Omental fat pad (tissue), 4 donors: ENCODE measurements around the gene TP53AIP1. TPM values are rescaled to one million over a fixed set of nuclear protein-coding genes. Genes with fewer than 3 reads are reported as not detected.

Experiments
- ATAC-seq: fragments of 150-250 bp; one replicate; pipeline ENCODE4 v1.9.1; 2016; ENCODE audit warnings: mild to moderate bottlenecking, moderate library complexity; ENCODE audit not compliant: low FRiP score
- DNase-seq: peaks from one replicate; pipeline ENCODE4 v3.0.0-alpha.2; 2019; ENCODE audit warnings: low spot score
- total RNA-seq, 4 donors: library from RNA; depleted of rRNA; stranded (reverse); fragments of >200 nt; gene quantifications; one replicate each; pipeline ENCODE4 v1.1.0, GENCODE V29; 2016
- TF ChIP-seq, protein P1 (sequence below), 3 donors: fragments of 450-650 bp; IDR thresholded peaks; one replicate each; pipeline ENCODE4 v1.5.1; 2016 to 2017; ENCODE audit warnings: antibody characterized with exemption in 3 of 3, mild to moderate bottlenecking in 3 of 3, moderate library complexity in 2 of 3

The TP53AIP1 gene
- total RNA-seq, 4 donors from 2014 or later, result 0.24 to 0.37 TPM; not detected in 2

DNA sequence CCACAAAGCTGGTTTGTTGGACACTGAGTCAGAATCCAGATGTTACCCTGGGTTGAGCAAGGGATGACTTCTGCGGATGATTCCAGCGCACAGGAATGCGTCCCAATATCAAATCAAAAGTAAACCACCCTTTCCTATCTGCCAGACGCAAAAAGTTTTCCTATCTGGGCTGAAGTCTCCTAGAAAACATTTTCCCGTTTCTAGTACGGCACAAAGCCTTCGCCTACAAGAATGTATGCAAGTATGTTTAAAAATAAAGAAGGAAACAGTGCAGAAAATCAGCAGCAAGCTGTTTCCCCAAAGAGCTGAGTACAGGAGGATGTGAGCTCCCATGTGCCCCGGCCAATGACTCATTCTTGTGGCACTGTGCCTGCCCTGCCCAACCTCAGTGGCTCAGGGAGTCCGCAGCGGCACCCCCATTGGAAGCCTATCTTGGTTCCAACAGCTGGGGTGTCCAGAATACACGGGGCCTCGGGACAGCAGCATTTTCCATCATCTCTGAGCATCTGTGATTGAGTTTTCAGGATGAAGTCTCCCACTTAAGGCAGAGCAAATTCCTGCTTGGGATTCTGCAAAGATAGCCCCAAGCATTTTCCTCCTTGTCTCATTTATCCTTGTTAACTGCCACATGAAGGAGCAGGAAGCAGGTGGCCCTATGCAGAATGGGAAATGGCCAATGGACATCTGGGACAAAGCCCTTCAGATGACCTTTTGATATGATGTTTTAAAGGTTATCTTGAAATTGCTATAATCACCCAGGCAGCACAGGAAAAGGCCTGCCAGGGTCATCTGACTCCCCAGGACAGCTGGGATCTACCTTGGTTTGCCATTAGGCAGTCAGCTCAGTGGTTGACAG is 34.1 kb downstream of the TP53AIP1 start:
- ATAC-seq (no peak), DNase-seq (no peak)
- TF ChIP-seq, protein P1, sequence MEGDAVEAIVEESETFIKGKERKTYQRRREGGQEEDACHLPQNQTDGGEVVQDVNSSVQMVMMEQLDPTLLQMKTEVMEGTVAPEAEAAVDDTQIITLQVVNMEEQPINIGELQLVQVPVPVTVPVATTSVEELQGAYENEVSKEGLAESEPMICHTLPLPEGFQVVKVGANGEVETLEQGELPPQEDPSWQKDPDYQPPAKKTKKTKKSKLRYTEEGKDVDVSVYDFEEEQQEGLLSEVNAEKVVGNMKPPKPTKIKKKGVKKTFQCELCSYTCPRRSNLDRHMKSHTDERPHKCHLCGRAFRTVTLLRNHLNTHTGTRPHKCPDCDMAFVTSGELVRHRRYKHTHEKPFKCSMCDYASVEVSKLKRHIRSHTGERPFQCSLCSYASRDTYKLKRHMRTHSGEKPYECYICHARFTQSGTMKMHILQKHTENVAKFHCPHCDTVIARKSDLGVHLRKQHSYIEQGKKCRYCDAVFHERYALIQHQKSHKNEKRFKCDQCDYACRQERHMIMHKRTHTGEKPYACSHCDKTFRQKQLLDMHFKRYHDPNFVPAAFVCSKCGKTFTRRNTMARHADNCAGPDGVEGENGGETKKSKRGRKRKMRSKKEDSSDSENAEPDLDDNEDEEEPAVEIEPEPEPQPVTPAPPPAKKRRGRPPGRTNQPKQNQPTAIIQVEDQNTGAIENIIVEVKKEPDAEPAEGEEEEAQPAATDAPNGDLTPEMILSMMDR (IDR thresholded peaks at IDR 0.05), result no peak

DNA sequence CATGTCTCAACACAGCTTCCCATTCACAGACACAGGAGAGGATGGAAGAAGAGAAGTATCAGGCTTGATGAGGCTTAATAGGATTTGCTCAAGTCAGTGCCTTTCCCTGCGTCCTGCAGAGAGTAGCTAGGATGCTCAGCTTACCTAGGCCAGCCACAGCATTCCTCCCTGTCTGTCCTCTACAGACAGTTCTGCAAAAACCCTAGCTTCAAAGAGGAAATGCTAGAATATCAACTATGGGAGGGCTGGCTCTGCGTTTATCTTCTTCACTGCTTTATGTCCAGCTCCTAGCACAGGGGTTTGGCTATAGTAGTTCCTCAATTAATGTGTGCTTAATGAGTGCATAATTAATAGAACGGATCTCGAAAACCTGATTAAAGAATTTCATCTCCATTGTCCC is 35.1 kb downstream of the TP53AIP1 start:
- TF ChIP-seq, protein P1 (IDR thresholded peaks at IDR 0.05), result no peak
- no peak for ATAC-seq
- no peak for DNase-seq

DNA sequence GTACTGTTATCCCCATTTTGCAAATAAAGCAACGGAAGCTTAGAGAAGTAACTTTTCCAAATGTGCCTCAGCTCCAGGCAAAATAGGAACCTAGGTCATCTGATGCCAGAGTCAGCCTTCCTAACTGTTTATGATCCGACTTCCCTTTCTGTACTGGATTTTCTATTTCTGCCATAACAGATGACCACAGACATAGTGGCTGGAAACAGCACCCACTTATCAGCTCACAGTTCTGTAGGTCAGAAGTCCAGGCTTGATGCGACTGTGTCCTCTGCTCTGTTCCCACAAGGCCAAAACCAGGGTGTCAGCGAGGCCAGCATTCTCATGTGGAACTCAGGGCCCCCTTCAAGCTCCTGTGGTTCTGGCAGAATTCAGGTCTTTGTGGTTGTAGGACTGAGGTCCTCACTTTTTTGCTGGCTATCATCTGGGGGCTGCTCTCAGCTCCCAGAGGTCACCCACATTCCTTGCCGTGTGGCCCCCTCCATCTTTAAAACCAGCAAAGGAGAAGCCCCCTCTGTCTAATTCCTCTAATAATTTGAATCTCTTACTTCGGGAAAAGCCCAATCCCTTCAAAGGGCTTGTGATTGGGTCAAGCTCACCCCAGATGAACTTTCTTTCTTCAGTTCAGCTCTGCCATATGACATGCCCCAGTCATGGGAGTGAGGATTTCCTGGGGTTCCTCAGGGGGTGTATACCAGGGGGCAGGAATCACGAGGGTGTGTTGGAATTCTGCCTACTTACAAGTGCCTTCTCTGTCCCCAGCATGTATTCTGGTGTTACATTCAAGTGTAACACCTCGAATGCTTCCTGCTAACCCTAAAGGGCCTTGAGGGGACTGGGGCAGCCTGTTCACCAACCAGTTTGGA is 36.3 kb downstream of the TP53AIP1 start:
- no peak for DNase-seq
- no peak for ATAC-seq
- TF ChIP-seq, protein P1 (IDR thresholded peaks at IDR 0.05), result no peak

DNA sequence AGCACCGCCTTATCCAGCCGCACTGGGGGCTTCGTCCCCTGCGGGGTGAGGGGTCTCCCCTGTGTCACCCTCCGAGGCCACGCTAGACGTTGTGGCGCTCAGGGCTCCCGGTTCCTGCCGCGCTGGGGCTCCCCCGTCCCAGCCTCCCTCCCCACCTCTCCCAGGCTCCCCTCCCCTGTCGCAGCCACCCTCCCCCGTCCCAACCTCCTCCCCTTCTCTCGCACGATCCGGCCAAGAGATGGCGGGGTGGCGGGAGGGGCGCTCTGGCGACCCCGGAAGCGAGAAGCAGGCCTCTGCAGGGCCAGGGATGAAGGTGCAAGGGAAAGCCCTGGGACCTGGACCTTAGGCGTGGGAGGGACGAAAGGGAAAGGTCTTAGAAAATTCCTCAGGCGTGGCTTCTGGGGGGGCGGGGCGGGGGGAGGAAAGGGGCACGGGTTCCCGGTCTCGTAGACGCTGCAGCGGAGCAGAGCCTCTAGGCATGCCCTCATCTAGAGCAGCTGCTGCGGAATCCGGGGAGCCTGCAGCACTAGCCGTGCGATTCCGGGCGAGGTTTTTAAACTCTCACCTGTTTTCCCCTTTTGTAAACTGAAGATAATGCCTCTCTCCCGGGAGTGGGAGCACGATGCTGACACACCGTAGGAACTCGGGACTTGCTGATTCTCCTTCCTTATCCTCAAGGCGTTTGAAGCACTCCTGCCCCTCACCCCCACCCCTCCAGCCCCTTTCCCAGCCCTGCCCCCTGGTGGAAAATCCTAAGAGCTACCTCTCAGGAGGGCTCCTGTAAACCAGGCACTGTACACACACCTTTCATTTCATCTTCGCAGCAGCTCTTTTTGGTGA is 37.1 kb downstream of the TP53AIP1 start:
- ATAC-seq (peak; percentile 20), DNase-seq (no peak)
- TF ChIP-seq, protein P1 (IDR thresholded peaks at IDR 0.05), result no peak

DNA sequence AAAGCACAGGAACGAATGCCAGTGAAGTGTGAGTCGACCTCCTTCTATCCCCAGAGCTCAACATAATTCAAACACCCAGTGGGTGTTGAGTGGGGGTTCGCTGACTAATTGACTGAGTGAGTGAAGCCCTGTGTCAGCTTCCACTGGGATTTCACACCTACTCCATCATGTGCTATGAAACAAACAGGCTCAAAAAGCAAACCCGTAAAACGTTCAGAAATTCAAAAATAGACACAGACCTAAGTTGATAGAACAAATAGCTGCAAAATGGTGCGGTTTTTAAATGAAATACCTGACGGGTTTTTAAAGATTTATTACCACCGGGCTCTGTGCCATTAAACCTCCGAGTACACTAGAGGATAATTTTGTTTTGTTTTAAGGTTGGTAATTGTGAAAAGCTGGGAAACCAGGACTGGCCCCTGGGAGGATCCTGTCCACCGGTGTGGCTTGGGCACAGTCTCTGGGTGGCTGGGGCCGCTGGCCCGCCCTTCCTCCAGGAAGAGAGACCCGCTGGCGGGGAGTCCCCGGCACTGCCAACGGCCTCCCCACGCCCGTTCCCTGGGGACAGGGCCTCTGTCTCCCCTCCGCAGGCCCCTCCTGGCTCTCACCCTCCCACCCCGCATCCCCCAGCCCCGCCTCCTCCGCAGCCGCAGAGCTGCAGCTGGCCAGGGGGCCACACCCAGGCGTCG is 37.9 kb downstream of the TP53AIP1 start:
- no peak for ATAC-seq

More for the DNA sequence above, 37.9 kb downstream of the TP53AIP1 start:
- TF ChIP-seq, protein P1 (IDR thresholded peaks at IDR 0.05), result no peak
- DNase-seq, result no peak
